GM12891 (cell line): ENCODE results near the gene BAZ1B.

Source experiments
- PAX5 ChIP-seq: IDR thresholded peaks from 2 replicates; pipeline ENCODE4 v1.6.1; 2011; ENCODE audit warnings: low read length, moderate library complexity, mild to moderate bottlenecking; ENCODE audit not compliant: insufficient read depth, severe bottlenecking
- POLR2A ChIP-seq: IDR thresholded peaks from 2 replicates; pipeline ENCODE4 v1.6.1; 2011; ENCODE audit warnings: low read depth, low read length, control low read depth
- POLR2AphosphoS5 ChIP-seq: IDR thresholded peaks from 2 replicates; pipeline ENCODE4 v1.6.1; 2011; ENCODE audit warnings: low read depth, low read length, control low read depth
- POU2F2 ChIP-seq: IDR thresholded peaks from 2 replicates; pipeline ENCODE4 v1.6.1; 2011; ENCODE audit warnings: low read depth, mild to moderate bottlenecking, control low read depth, low read length, moderate library complexity
- SPI1 ChIP-seq: IDR thresholded peaks from 2 replicates; pipeline ENCODE4 v1.6.1; 2011; ENCODE audit warnings: low read depth, low read length, control low read depth
- TAF1 ChIP-seq: IDR thresholded peaks from 2 replicates; pipeline ENCODE4 v1.6.1; 2011; ENCODE audit warnings: low read depth, low read length, control low read depth

DNA sequence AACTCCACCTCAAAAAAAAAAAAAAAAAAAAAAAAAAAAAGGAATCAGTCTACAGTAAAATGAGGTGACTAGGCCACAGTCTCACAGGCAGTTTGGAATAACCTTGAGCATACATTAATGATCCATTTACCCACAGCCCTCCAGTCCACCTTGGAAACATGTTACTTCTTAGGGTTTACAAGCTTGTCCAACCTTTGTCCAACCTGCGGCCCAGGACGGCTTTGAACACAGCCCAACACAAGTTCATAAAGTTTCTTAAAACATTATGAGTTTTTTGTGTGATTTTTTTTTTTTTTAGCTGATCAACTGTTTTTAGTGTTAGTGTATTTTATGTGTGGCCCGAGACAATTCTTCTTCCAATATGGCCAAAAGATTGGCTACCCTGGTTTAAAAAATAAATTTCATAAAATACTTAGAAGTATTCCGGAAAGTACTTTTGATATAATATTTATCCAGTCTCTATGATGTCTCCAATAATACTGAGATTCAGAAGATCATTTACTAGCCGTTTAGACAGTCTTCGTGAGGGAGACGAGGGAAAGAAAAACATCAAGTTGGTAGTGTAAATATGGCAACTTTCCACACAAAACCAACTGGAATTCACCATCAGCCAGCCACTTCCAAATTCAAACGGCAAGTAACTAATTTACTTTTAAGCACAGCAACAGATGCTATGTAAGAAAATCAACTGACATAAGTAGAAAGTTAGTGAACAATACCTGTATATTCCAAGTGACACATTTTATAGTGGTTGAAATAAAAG, 9.9 kb downstream of the BAZ1B start:
- TF ChIP-seq POLR2AphosphoS5 (no peak), POLR2A (no peak), POU2F2 (no peak), TAF1 (no peak), SPI1 (no peak), PAX5 (no peak)
